Muscle of leg (tissue), 16 donors: ENCODE data around the gene CBFA2T2. TPM values are rescaled to one million over a fixed set of nuclear protein-coding genes. Genes with fewer than 3 reads are reported as not detected.
"Not testable (repeated sequence)": the region's sequence is repeated elsewhere in the genome, so short reads cannot be mapped to it uniquely, and the experiment has no call there.

ENCODE experiments used
- DNase-seq: peaks from one replicate; pipeline ENCODE4 v3.0.0; 2013
- H3K27ac ChIP-seq: one replicate; pipeline ENCODE4 v1.5.1; 2013; ENCODE audit warnings: mild to moderate bottlenecking, low read length, control low read depth
- H3K27me3 ChIP-seq: one replicate; pipeline ENCODE4 v1.6.1; 2013; ENCODE audit warnings: low read length; ENCODE audit not compliant: control insufficient read depth, insufficient read depth
- H3K36me3 ChIP-seq: one replicate; pipeline ENCODE4 v1.6.1; 2013; ENCODE audit warnings: low read length; ENCODE audit not compliant: control insufficient read depth, insufficient read depth
- H3K4me1 ChIP-seq: one replicate; pipeline ENCODE4 v1.6.1; 2013; ENCODE audit warnings: low read length; ENCODE audit not compliant: control insufficient read depth, insufficient read depth
- H3K4me3 ChIP-seq: one replicate; pipeline ENCODE4 v1.5.1; 2013; ENCODE audit warnings: low read length, control low read depth
- H3K9me3 ChIP-seq: replicated peaks from 2 replicates; pipeline ENCODE4 v1.6.1; 2013; ENCODE audit warnings: low read depth, low read length; ENCODE audit not compliant: control insufficient read depth
- WGBS: methylation state at CpG from one replicate; pipeline ENCODE4 v1.1.5; 2013; ENCODE audit warnings: missing lambda C conversion rate; ENCODE audit not compliant: insufficient coverage; 5-methylcytosine and 5-hydroxymethylcytosine counted together
- long read RNA-seq, 11 donors: transcript quantifications; one replicate each; lab custom pipeline, GENCODE V29; 2026
- polyA plus RNA-seq, 8 donors: library from polyadenylated mRNA; unstranded; fragments of 120-200 nt; gene quantifications; one replicate each; pipeline versions ENCODE4 v1.2.1 to v1.2.3, GENCODE V29; 2013; ENCODE audit warnings: inconsistent platforms in 1 of 8, low replicate concordance in 1 of 8; ENCODE audit not compliant: insufficient read length in 8 of 8, insufficient read depth in 1 of 8
- total RNA-seq: library from RNA; stranded (reverse); fragments of 120-200 nt; gene quantifications from one replicate; pipeline ENCODE4 v1.2.4, GENCODE V29; 2013

CBFA2T2 gene
- total RNA-seq (8.5 TPM), polyA plus RNA-seq (10 to 100 TPM; 11.3 to 17.8 (median 13.3) TPM)
- long read RNA-seq, donor 1, result 0 reads
- long read RNA-seq, donor 2, result 0 reads
- long read RNA-seq, donor 3, result 0 reads
- long read RNA-seq, donor 4, result 0 reads
- long read RNA-seq, donor 5, partial matches to known transcripts, result 0 of 1 reads
- long read RNA-seq, donor 5, other reads (novel, unspliced or antisense), result 0 of 1 reads
- long read RNA-seq, donor 6, partial matches to known transcripts, result 0 of 1 reads
- long read RNA-seq, donor 6, other reads (novel, unspliced or antisense), result 0 of 1 reads
- long read RNA-seq, donor 7, full-length matches to known transcripts, result 1 of 1 reads
- long read RNA-seq, donor 7, partial matches to known transcripts, result 0 of 1 reads
- long read RNA-seq, donor 7, other reads (novel, unspliced or antisense), result 0 of 1 reads
- long read RNA-seq, donor 8, result 0 reads
- long read RNA-seq, donor 9, result 0 reads
- long read RNA-seq, donor 10, partial matches to known transcripts, result 0 of 1 reads
- long read RNA-seq, donor 10, other reads (novel, unspliced or antisense), result 0 of 1 reads
- long read RNA-seq, donor 11, result 0 reads

GRCh38 chr20:33490023-33490933 lies at the start of gene CBFA2T2:
CBFA2T2 (plus strand) TSS chr20:33490096; CDS start chr20:33490268, 172 bp downstream.
- Histone ChIP-seq H3K4me3 (peak within 1 kb of the TSS; percentile 93), H3K36me3 (no peaks in the 10 kb centered on the region), H3K27ac (peak within 1 kb of the TSS; percentile 96), H3K4me1 (peaks cover 12% of the 10 kb centered on the region), H3K9me3 (no peaks in the 10 kb centered on the region), H3K27me3 (no peaks in the 10 kb centered on the region)
- peak; percentile 84 for DNase-seq
- WGBS, result under 1% methylated on average over 94 of the region's 105 CpGs

GRCh38 chr20:33440562-33440961 lies 49.3 kb upstream of the CBFA2T2 start:
- H3K9me3 ChIP-seq, H3K27ac ChIP-seq, H3K4me3 ChIP-seq, H3K36me3 ChIP-seq, H3K27me3 ChIP-seq, DNase-seq: not testable (repeated sequence)
- 100% methylated on average over 2 of the region's 7 CpGs for WGBS
- H3K4me1 ChIP-seq, result peaks cover 31% of the 10 kb centered on the region

GRCh38 chr20:33441142-33441955 lies 48.5 kb upstream of the CBFA2T2 start:
- Histone ChIP-seq H3K27me3 (peaks cover 4% of the 10 kb centered on the region), H3K4me1 (peaks cover 31% of the 10 kb centered on the region), H3K36me3 (peaks cover 5% of the 10 kb centered on the region), H3K27ac (no peak overlapping the region), H3K4me3 (no peak overlapping the region), H3K9me3 (no peaks in the 10 kb centered on the region)
- WGBS, result no CpG with 5 or more reads among the region's 7 CpGs
- DNase-seq, result no peak

GRCh38 chr20:33442136-33443005 lies 47.5 kb upstream of the CBFA2T2 start:
- H3K27ac ChIP-seq, result no peak overlapping the region
- peaks cover 5% of the 10 kb centered on the region for H3K36me3 ChIP-seq
- H3K4me3 ChIP-seq, result peak overlapping the region; percentile 64
- peaks cover 4% of the 10 kb centered on the region for H3K27me3 ChIP-seq
- H3K9me3 ChIP-seq, result no peaks in the 10 kb centered on the region
- peaks cover 28% of the 10 kb centered on the region for H3K4me1 ChIP-seq
- DNase-seq, result no peak
- 28% methylated on average over 2 of the region's 9 CpGs for WGBS

GRCh38 chr20:33443006-33443511 lies 46.8 kb upstream of the CBFA2T2 start:
- peak; percentile 46 for DNase-seq
- peaks cover 21% of the 10 kb centered on the region for H3K4me1 ChIP-seq
- no peak overlapping the region for H3K27ac ChIP-seq
- 1% methylated on average over 45 of the region's 45 CpGs for WGBS
- H3K4me3 ChIP-seq, result peak overlapping the region; percentile 64
- no peaks in the 10 kb centered on the region for H3K9me3 ChIP-seq
- peaks cover 5% of the 10 kb centered on the region for H3K36me3 ChIP-seq
- H3K27me3 ChIP-seq, result peaks cover 4% of the 10 kb centered on the region

- WGBS, result under 1% methylated on average over 75 of the region's 75 CpGs
- H3K9me3 ChIP-seq, result peaks cover 2% of the 10 kb centered on the region
- H3K4me1 ChIP-seq, result peaks cover 17% of the 10 kb centered on the region
- peak within 1 kb of the TSS; percentile 64 for H3K4me3 ChIP-seq
- DNase-seq, result peak; percentile 89
- no peaks in the 10 kb centered on the region for H3K36me3 ChIP-seq
- peak within 1 kb of the TSS; percentile 72 for H3K27ac ChIP-seq
- peaks cover 4% of the 10 kb centered on the region for H3K27me3 ChIP-seq
Observed at GRCh38 chr20:33443512-33444239, 46.2 kb upstream of the CBFA2T2 start, which contains the start of gene SNTA1. SNTA1 (minus strand) TSS chr20:33443763; CDS start chr20:33443620, 143 bp downstream.

GRCh38 chr20:33444797-33445560 lies 44.9 kb upstream of the CBFA2T2 start:
- DNase-seq, result no peak
- Histone ChIP-seq H3K9me3 (peaks cover 2% of the 10 kb centered on the region), H3K36me3 (no peaks in the 10 kb centered on the region), H3K4me1 (peaks cover 17% of the 10 kb centered on the region), H3K27me3 (peaks cover 4% of the 10 kb centered on the region), H3K4me3 (no peak overlapping the region), H3K27ac (no peak overlapping the region)
- no CpG with 5 or more reads among the region's 4 CpGs for WGBS
